Panc1 (cell line): ENCODE data around the gene NDUFAF2. TPM values are rescaled to one million over a fixed set of nuclear protein-coding genes. Genes with fewer than 3 reads are reported as not detected.

Source experiments
- ATAC-seq: fragments of 200-7000 bp; cut with Tn5 transposase; 2 replicates; pipeline ENCODE4 v1.9.1; 2020; ENCODE audit warnings: mild to moderate bottlenecking, moderate library complexity
- BruUV-seq: library from RNA; stranded (reverse); fragments of 400-500 nt; replicated peaks from 2 replicates; lab custom pipeline; 2021; lab: Mats Ljungman, UMichigan
- CTCF ChIA-PET: fragments of 300-600 bp; sonication (Branson Sonifier 250); formaldehyde crosslinking; loops from one replicate; lab custom pipeline; 2022; ENCODE audit warnings: antibody characterized with exemption; lab: Charles Lee
- POLR2A ChIA-PET: fragments of 300-600 bp; sonication (Branson Sonifier 250); formaldehyde crosslinking; loops from one replicate; lab custom pipeline; 2022; ENCODE audit warnings: antibody characterized with exemption; lab: Charles Lee
- DNase-seq: peaks from one replicate; pipeline ENCODE4 v3.0.0-alpha.2; 2010; ENCODE audit warnings: low read depth, low spot score
- H3K27ac ChIP-seq: 2 replicates; pipeline ENCODE4 v1.5.1; 2011; ENCODE audit warnings: mild to moderate bottlenecking, low read length, inconsistent platforms
- H3K27me3 ChIP-seq: fragments of 200-500 bp; sonication (Bioruptor generic); 2 replicates; pipeline ENCODE4 v1.6.0; 2014; ENCODE audit warnings: low read length, inconsistent platforms; ENCODE audit not compliant: control insufficient read depth, insufficient read depth
- H3K36me3 ChIP-seq: fragments of 200-500 bp; sonication (Bioruptor generic); 2 replicates; pipeline ENCODE4 v1.5.1; 2014; ENCODE audit warnings: inconsistent platforms, mild to moderate bottlenecking, low read length, moderate library complexity; ENCODE audit not compliant: control insufficient read depth, insufficient read depth
- H3K4me1 ChIP-seq: 2 replicates; pipeline ENCODE4 v1.5.1; 2011; ENCODE audit warnings: inconsistent platforms, mild to moderate bottlenecking, low read length, moderate library complexity; ENCODE audit not compliant: control insufficient read depth, insufficient read depth
- H3K4me3 ChIP-seq, 2 experiments: 2 replicates each; pipeline ENCODE4 v1.5.1; 2011 to 2012; ENCODE audit warnings: low read depth in 2 of 2, low read length in 2 of 2, mild to moderate bottlenecking in 2 of 2, inconsistent platforms in 1 of 2, moderate library complexity in 1 of 2
- H3K9me3 ChIP-seq: fragments of 200-500 bp; sonication (Bioruptor generic); 2 replicates; pipeline ENCODE4 v1.5.1; 2014; ENCODE audit warnings: low read depth, mild to moderate bottlenecking, inconsistent platforms, low read length, moderate library complexity; ENCODE audit not compliant: control insufficient read depth, insufficient read depth
- POLR2AphosphoS5 ChIP-seq: IDR thresholded peaks from 2 replicates; pipeline ENCODE4 v1.6.1; 2012; ENCODE audit warnings: mild to moderate bottlenecking, low read depth, low read length, moderate library complexity
- REST ChIP-seq, 2 experiments: IDR thresholded peaks; 2 replicates each; pipeline ENCODE4 v1.6.1; 2011 to 2012; ENCODE audit warnings: low read depth in 2 of 2, control low read depth in 1 of 2, low read length in 1 of 2, mild to moderate bottlenecking in 1 of 2, moderate library complexity in 1 of 2; ENCODE audit not compliant: insufficient read depth in 1 of 2
- SIN3A ChIP-seq: IDR thresholded peaks from 2 replicates; pipeline ENCODE4 v1.6.1; 2012; ENCODE audit warnings: low read depth, mild to moderate bottlenecking, low read length, moderate library complexity, borderline replicate concordance; ENCODE audit not compliant: insufficient read depth
- TCF7L2 ChIP-seq: IDR thresholded peaks from 2 replicates; pipeline ENCODE4 v1.6.1; 2011; ENCODE audit warnings: mild to moderate bottlenecking, low read depth, low read length, inconsistent platforms
- in situ Hi-C: cut with HindIII; loops from 2 replicates; pipeline ENCODE4 v1.10.0; 2016; ENCODE audit warnings: low sequenced_read_pairs, low pct_unique_long_range_greater_than_20kb
- intact Hi-C: fragments of 100-400 bp; cut with micrococcal nuclease; formaldehyde crosslinking; loops from one replicate; pipeline ENCODE4 v1.10.0; 2022; ENCODE audit not compliant: unreplicated experiment
- total RNA-seq: library from RNA; stranded (reverse); gene quantifications from one replicate; pipeline ENCODE4 v1.2.1, GENCODE V29; 2021; ENCODE audit not compliant: unreplicated experiment
- TF ChIP-seq, protein P1 (sequence below): fragments of 450-650 bp; IDR thresholded peaks from 2 replicates; pipeline ENCODE4 v1.5.1; 2017; ENCODE audit warnings: mild to moderate bottlenecking

Gene NDUFAF2
- total RNA-seq, 1 experiment from 2014 or later, result 41.6 TPM

GRCh38 chr5:61139931-61140330 lies 194.9 kb downstream of the NDUFAF2 start:
- in situ Hi-C loops (no loop called here), intact Hi-C loops (no loop called here)
- Histone ChIP-seq H3K36me3 (no peaks in the 10 kb centered on the region), H3K4me1 (no peaks in the 10 kb centered on the region), H3K27me3 (no peaks in the 10 kb centered on the region), H3K4me3 (no peak overlapping the region), H3K27ac (no peak overlapping the region), H3K9me3 (no peaks in the 10 kb centered on the region)
- no TSS peak for BruUV-seq
- no peak for TF ChIP-seq POLR2AphosphoS5
- TF ChIP-seq SIN3A, result no peak
- TF ChIP-seq, protein P1, sequence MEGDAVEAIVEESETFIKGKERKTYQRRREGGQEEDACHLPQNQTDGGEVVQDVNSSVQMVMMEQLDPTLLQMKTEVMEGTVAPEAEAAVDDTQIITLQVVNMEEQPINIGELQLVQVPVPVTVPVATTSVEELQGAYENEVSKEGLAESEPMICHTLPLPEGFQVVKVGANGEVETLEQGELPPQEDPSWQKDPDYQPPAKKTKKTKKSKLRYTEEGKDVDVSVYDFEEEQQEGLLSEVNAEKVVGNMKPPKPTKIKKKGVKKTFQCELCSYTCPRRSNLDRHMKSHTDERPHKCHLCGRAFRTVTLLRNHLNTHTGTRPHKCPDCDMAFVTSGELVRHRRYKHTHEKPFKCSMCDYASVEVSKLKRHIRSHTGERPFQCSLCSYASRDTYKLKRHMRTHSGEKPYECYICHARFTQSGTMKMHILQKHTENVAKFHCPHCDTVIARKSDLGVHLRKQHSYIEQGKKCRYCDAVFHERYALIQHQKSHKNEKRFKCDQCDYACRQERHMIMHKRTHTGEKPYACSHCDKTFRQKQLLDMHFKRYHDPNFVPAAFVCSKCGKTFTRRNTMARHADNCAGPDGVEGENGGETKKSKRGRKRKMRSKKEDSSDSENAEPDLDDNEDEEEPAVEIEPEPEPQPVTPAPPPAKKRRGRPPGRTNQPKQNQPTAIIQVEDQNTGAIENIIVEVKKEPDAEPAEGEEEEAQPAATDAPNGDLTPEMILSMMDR, result no peak
- TF ChIP-seq TCF7L2, result no peak
- no peak for ATAC-seq
- CTCF ChIA-PET, result no interaction called here
- POLR2A ChIA-PET, result no interaction called here
- no peak for DNase-seq

DNA sequence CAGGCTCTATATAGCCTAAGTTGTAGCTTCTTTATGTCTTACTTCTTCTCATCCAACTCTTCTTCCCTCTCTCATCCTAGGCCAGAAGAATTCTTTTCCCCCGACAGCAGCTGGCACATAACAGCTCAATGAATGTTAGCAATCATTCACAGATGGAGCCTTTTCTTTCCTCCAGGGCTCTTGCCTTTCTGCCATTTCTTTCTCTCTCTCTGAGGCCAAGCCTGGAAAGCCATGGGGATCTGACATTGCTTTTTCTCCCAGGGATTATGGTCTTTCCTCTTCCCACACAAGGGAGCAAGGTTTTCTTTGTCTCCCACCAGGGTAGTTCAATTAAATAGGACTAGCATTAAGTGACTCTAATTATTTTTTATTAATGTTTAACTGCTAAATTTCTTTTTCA lies 196.8 kb downstream of the NDUFAF2 start:
- no peaks in the 10 kb centered on the region for H3K9me3 ChIP-seq
- in situ Hi-C loops (no loop called here), intact Hi-C loops (no loop called here)
- DNase-seq, result no peak
- TF ChIP-seq TCF7L2 (no peak), SIN3A (no peak), POLR2AphosphoS5 (no peak), REST (IDR thresholded peaks at IDR 0.05; ENCODE audit: insufficient read depth in 1 of 2, low read depth in 2 of 2, low read length in 1 of 2) (no peak)
- TF ChIP-seq, protein P1, result no peak
- H3K27me3 ChIP-seq, result no peaks in the 10 kb centered on the region
- ATAC-seq, result no peak
- no peak overlapping the region for H3K27ac ChIP-seq
- H3K4me3 ChIP-seq, result no peak overlapping the region
- H3K36me3 ChIP-seq, result no peaks in the 10 kb centered on the region
- ChIA-PET POLR2A (no interaction called here), CTCF (no interaction called here)
- H3K4me1 ChIP-seq, result no peaks in the 10 kb centered on the region
- no TSS peak for BruUV-seq
